Loucy (cell line): ENCODE results near the gene GNB1L.

Source experiments
- H2AFZ ChIP-seq: fragments of 200-600 bp; sonication (generic); 2 replicates; pipeline ENCODE4 v1.6.0; 2016; ENCODE audit warnings: antibody characterized with exemption, mild to moderate bottlenecking, low read length, moderate library complexity
- H3F3A ChIP-seq: fragments of 200-600 bp; 2 replicates; pipeline ENCODE4 v1.6.0; 2016; ENCODE audit warnings: antibody characterized with exemption, low read depth, mild to moderate bottlenecking
- H3K27me3 ChIP-seq: fragments of 200-600 bp; sonication (generic); 2 replicates; pipeline ENCODE4 v1.6.1; 2014; ENCODE audit warnings: low read length, mild to moderate bottlenecking; ENCODE audit not compliant: insufficient read depth, poor library complexity, severe bottlenecking
- H3K36me3 ChIP-seq: fragments of 200-600 bp; sonication (generic); 2 replicates; pipeline ENCODE4 v1.6.1; 2016; ENCODE audit warnings: low read length; ENCODE audit not compliant: insufficient read depth
- H3K4me1 ChIP-seq: fragments of 200-600 bp; sonication (generic); 2 replicates; pipeline ENCODE4 v1.5.1; 2014; ENCODE audit warnings: low read length, mild to moderate bottlenecking; ENCODE audit not compliant: insufficient read depth, poor library complexity, severe bottlenecking
- H3K4me2 ChIP-seq: fragments of 200-600 bp; sonication (generic); 2 replicates; pipeline ENCODE4 v1.6.0; 2014; ENCODE audit warnings: antibody characterized with exemption, low read length, low read depth, mild to moderate bottlenecking; ENCODE audit not compliant: poor library complexity, severe bottlenecking
- H3K4me3 ChIP-seq: fragments of 200-600 bp; sonication (generic); 2 replicates; pipeline ENCODE4 v1.5.1; 2014; ENCODE audit warnings: low read length, mild to moderate bottlenecking, mixed read lengths; ENCODE audit not compliant: poor library complexity, severe bottlenecking
- H3K79me2 ChIP-seq: fragments of 200-600 bp; sonication (generic); 2 replicates; pipeline ENCODE4 v1.6.1; 2014; ENCODE audit warnings: low read length; ENCODE audit not compliant: insufficient read depth
- H3K9ac ChIP-seq: fragments of 200-600 bp; sonication (generic); 2 replicates; pipeline ENCODE4 v1.6.0; 2014; ENCODE audit warnings: mild to moderate bottlenecking, low read depth, low read length, moderate library complexity; ENCODE audit not compliant: poor library complexity, severe bottlenecking
- H3K9me2 ChIP-seq: fragments of 200-600 bp; sonication (generic); replicated peaks from 2 replicates; pipeline ENCODE4 v1.6.1; 2016; ENCODE audit warnings: low read depth, low read length, mixed read lengths
- H3K9me3 ChIP-seq: fragments of 200-600 bp; sonication (generic); 2 replicates; pipeline ENCODE4 v1.6.1; 2014; ENCODE audit warnings: mild to moderate bottlenecking, antibody characterized with exemption, low read length, low read depth; ENCODE audit not compliant: insufficient read depth
- H4K20me1 ChIP-seq: fragments of 200-600 bp; sonication (generic); 2 replicates; pipeline ENCODE4 v1.6.0; 2014; ENCODE audit warnings: antibody characterized with exemption, low read length, mild to moderate bottlenecking; ENCODE audit not compliant: insufficient read depth, poor library complexity, severe bottlenecking
- EZH2phosphoT487 ChIP-seq: fragments of 200-600 bp; IDR thresholded peaks from 2 replicates; pipeline ENCODE4 v1.6.1; 2018; ENCODE audit warnings: antibody characterized with exemption, mild to moderate bottlenecking, moderate library complexity, borderline replicate concordance
- TF ChIP-seq, protein P1 (sequence below): fragments of 200-600 bp; sonication (generic); conservative IDR thresholded peaks from 2 replicates; pipeline ENCODE4 v1.5.1; 2014; ENCODE audit warnings: mild to moderate bottlenecking, antibody characterized with exemption, low read length

The GNB1L gene

DNA sequence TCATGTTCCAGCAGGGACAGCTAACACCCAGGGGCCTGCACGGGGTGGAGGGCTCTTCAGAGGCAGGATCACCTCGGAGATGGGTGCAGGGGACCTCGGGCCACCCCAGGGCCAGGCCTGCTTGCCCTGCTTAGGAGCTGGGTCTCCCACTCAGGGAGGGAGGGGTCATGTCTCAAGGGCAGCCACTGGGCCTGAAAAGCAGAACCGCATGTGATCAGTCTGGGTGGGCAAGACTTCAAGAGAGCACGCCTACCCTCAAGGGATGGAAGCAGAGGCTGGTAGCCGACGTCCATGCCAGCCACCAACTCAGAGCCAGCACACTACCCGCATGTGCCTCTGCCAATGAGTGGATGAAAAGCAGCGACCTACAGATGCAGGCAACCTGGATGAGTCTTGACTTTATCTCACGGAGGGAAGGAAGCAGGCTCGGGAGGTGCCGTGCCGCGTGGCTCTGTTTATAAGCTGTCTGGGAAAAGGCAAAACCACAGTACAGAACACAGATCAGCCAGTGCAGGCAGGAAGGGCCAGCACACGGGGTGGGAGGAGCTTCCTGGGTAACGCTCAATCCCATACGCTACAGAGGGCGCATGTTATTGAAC lies 78.1 kb downstream of the GNB1L start:
- Histone ChIP-seq H3K9me3 (no peaks in the 10 kb centered on the region), H2AFZ (no peak overlapping the region), H3K9me2 (no peaks in the 10 kb centered on the region), H3K4me3 (no peak overlapping the region), H3K9ac (no peak overlapping the region), H3K79me2 (no peaks in the 10 kb centered on the region), H3K4me1 (peaks cover 5% of the 10 kb centered on the region), H3K27me3 (no peaks in the 10 kb centered on the region), H4K20me1 (no peaks in the 10 kb centered on the region), H3K36me3 (no peaks in the 10 kb centered on the region), H3K4me2 (no peak overlapping the region), H3F3A (no peaks in the 10 kb centered on the region)
- TF ChIP-seq, protein P1, sequence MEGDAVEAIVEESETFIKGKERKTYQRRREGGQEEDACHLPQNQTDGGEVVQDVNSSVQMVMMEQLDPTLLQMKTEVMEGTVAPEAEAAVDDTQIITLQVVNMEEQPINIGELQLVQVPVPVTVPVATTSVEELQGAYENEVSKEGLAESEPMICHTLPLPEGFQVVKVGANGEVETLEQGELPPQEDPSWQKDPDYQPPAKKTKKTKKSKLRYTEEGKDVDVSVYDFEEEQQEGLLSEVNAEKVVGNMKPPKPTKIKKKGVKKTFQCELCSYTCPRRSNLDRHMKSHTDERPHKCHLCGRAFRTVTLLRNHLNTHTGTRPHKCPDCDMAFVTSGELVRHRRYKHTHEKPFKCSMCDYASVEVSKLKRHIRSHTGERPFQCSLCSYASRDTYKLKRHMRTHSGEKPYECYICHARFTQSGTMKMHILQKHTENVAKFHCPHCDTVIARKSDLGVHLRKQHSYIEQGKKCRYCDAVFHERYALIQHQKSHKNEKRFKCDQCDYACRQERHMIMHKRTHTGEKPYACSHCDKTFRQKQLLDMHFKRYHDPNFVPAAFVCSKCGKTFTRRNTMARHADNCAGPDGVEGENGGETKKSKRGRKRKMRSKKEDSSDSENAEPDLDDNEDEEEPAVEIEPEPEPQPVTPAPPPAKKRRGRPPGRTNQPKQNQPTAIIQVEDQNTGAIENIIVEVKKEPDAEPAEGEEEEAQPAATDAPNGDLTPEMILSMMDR = no peak
- no peak for TF ChIP-seq EZH2phosphoT487

DNA sequence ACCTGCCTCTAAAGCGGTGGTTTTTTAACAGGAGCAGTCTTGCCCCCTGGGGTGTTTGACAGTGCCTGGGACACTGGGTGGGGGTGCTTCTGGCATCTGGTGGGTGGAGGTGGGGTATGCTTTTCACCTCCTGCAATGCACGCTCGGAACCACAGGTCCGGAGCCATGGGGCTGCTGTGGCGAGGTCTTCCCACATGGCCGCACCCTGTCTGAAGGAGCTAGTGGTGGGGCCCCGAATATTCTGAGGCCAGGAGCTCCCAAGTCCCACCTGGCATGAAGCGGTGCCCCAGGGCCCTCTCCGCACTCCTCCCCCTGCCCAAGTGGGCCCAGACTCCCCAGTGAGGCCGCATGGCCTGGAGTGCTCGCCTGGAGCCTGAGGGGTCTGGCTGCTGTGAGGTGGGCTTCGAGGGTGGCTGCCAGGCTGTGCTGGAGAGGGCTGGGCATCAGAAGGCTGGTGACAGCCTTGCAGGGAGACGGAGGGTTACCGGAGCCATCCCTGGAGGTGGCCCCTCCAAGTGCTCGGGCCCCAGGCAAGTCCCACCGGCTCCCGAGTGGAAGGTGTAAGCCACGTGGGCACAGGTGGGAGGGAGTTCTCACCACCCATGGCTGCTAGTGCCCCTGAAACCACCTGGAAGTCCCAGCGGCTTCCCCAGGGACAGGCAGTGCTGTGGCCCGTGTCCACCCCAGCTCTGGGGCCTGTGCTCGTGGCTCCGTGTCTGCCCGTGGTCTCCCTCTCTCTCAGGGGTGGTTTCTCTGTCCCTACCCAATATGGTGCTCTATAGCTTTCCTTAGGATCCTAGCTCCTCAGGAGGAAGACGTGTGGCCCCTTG lies 79.0 kb downstream of the GNB1L start:
- Histone ChIP-seq H4K20me1 (no peaks in the 10 kb centered on the region), H3K79me2 (no peaks in the 10 kb centered on the region; the same call in 1 of the 2 replicates), H3K4me3 (no peak overlapping the region), H2AFZ (no peak overlapping the region), H3K4me2 (no peak overlapping the region), H3K9ac (no peak overlapping the region), H3K36me3 (no peaks in the 10 kb centered on the region), H3K9me2 (no peaks in the 10 kb centered on the region), H3F3A (no peaks in the 10 kb centered on the region), H3K4me1 (peaks cover 5% of the 10 kb centered on the region), H3K9me3 (no peaks in the 10 kb centered on the region), H3K27me3 (no peaks in the 10 kb centered on the region)
- TF ChIP-seq, protein P1 = no peak
- TF ChIP-seq EZH2phosphoT487 = no peak

DNA sequence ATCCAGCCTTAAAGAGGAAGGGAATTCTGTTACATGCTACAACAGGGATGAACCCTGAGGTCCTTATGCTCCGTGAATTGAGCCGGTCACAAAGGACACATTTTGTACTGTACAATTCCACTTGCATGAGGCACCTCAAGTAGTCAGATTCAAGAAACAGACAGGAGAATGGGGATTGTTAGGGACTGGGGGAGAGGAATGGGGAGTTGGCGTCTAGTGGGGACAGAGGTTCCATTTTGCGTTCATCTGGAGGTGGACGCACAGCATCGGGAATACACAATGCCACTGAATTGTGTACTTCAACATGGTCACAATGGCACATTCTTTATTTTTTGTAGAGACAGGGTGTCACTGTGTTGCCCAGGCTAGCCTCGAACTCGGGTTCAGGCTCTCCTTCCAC lies 80.0 kb downstream of the GNB1L start:
- no peaks in the 10 kb centered on the region for H3K9me3 ChIP-seq
- no peaks in the 10 kb centered on the region for H3K27me3 ChIP-seq
- peaks cover 6% of the 10 kb centered on the region; the same call in 1 of the 2 replicates for H3K79me2 ChIP-seq
- no peaks in the 10 kb centered on the region for H4K20me1 ChIP-seq
- H2AFZ ChIP-seq = no peak overlapping the region
- no peak overlapping the region for H3K4me3 ChIP-seq
- no peaks in the 10 kb centered on the region for H3K4me1 ChIP-seq
- TF ChIP-seq, protein P1 = no peak
- no peak for TF ChIP-seq EZH2phosphoT487
- no peaks in the 10 kb centered on the region for H3K36me3 ChIP-seq
- no peaks in the 10 kb centered on the region for H3K9me2 ChIP-seq
- no peak overlapping the region for H3K9ac ChIP-seq
- no peaks in the 10 kb centered on the region for H3F3A ChIP-seq
- no peak overlapping the region for H3K4me2 ChIP-seq
